Sigmoid colon (tissue), 4 donors: Measurements from ENCODE around the gene CEMIP.

Experiments
- EP300 ChIP-seq, 4 donors: sonication (generic); formaldehyde crosslinking; IDR thresholded peaks; one replicate each; pipeline ENCODE4 v1.6.1; 2017; ENCODE audit warnings: antibody characterized with exemption in 4 of 4
- POLR2A ChIP-seq, 2 donors: fragments of 450-650 bp; IDR thresholded peaks; one replicate each; pipeline ENCODE4 v1.6.1; 2016; ENCODE audit warnings: antibody characterized with exemption in 2 of 2, mild to moderate bottlenecking in 2 of 2, moderate library complexity in 2 of 2

GRCh38 chr15:80998251-80998650 is 219.1 kb downstream of the CEMIP start:
- TF ChIP-seq POLR2A (IDR thresholded peaks at IDR 0.05) = no peak
- TF ChIP-seq EP300 (IDR thresholded peaks at IDR 0.05) = no peak
